ENCODE data around the gene KIF27.

DNA sequence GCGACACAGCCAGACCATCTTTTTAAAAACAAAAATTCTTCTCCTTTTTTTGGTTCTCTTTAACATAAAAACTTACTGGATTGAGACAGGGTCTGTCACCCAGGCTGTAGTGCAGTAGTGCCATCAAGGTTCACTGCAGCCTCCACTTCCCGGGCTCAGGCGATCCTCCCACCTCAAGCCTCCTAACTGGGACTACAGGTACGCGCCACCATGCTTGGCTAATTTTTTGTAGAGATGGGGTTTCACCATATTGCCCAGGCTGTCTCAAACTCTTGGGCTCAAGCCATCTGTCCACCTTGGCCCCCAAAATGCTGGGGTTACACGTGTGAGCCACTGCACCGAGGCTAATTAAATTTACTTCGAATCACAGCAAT is 45.0 kb upstream of the KIF27 start:
- TF ChIP-seq, protein P1, sequence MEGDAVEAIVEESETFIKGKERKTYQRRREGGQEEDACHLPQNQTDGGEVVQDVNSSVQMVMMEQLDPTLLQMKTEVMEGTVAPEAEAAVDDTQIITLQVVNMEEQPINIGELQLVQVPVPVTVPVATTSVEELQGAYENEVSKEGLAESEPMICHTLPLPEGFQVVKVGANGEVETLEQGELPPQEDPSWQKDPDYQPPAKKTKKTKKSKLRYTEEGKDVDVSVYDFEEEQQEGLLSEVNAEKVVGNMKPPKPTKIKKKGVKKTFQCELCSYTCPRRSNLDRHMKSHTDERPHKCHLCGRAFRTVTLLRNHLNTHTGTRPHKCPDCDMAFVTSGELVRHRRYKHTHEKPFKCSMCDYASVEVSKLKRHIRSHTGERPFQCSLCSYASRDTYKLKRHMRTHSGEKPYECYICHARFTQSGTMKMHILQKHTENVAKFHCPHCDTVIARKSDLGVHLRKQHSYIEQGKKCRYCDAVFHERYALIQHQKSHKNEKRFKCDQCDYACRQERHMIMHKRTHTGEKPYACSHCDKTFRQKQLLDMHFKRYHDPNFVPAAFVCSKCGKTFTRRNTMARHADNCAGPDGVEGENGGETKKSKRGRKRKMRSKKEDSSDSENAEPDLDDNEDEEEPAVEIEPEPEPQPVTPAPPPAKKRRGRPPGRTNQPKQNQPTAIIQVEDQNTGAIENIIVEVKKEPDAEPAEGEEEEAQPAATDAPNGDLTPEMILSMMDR (IDR thresholded peaks at IDR 0.05; ENCODE audit: low read length), result no peak
- TF ChIP-seq EZH2 (optimal IDR thresholded peaks at IDR 0.05; ENCODE audit: low read depth, low read length) (no peak), EZH2phosphoT487 (IDR thresholded peaks at IDR 0.05; ENCODE audit: low read length) (no peak)
